Stimulated activated CD4-positive, alpha-beta T cell treated with anti-CD3 and anti-CD28 coated beads, Interleukin-4, amount 100 ng/mL, for 4 hours (primary cell): ENCODE data around the gene TCP11.
A peak's percentile ranks its signal among the peaks of the same experiment; 100 is the strongest.

Experiments used
- DNase-seq, 2 experiments: peaks; one replicate each; pipeline ENCODE4 v3.0.0-alpha.2; 2020

Gene TCP11

GRCh38 chr6:35141007-35141655 lies at the start of gene TCP11:
TSS of gene TCP11 (minus strand) at chr6:35141339. CDS start at chr6:35140870, 469 bp downstream.
- peak in 1 of 2 experiments; percentile 15 for DNase-seq

DNA sequence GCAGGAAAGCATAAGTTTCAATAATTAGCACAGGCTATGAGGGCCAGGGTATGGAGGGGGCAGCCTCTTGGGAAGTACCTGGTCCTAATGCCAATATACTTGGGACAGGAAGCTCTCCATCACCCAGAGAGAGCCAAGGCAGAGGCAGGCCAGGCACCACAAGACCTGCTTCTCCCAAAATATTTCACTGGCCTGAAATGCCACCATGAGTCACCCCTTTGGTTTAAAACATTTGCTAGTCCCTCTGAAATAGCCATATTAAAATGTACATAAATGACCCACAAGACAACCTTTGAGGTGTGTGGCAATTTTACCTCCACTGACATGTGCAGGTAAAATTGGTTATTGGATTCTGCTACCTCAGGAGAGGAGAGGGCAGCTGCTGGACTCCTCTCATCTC lies 49.2 kb upstream of the TCP11 start:
- DNase-seq = no peak

GRCh38 chr6:35188886-35189285 lies 47.7 kb upstream of the TCP11 start:
- no peak for DNase-seq

DNA sequence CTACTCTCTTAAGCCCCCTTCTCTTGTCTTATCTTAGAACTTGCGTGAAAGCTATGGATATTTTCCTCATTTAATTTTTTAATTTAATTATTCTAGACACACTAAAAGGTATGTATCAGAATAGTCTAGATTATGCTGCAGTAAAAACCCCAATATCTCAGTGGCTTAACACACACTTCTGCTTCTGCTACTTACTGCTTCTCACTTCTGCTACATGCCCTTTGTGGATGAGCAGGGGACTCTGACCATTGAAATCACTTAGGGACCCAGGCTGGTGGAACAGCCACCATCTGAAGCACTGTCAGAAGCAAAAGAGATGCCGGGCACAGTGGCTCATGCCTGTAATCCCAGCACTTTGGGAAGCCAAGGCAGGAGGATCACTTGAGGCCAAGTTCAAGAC lies 45.4 kb upstream of the TCP11 start:
- DNase-seq = no peak

DNA sequence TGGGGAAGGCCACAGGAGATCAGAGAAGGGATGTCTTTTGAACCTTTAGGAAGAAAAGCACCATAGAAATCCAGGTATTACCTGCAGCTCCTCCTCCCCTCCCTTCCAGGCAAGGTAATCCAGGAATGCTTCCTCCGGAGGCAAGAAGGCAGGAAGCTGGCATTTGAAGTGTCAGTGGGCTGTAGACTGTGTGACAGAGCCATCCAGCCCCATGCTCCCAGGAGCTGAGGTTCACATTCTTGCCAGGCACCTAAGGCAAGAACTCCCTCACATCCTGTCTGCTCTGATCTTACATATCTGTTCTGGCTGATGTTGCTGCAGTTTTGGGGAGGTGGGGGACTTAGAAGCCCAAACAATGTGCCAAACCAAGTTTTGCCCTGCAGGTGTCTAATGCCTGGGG lies 44.8 kb upstream of the TCP11 start:
- no peak for DNase-seq

GRCh38 chr6:35185302-35185681 lies 44.2 kb upstream of the TCP11 start:
- DNase-seq = no peak

DNA sequence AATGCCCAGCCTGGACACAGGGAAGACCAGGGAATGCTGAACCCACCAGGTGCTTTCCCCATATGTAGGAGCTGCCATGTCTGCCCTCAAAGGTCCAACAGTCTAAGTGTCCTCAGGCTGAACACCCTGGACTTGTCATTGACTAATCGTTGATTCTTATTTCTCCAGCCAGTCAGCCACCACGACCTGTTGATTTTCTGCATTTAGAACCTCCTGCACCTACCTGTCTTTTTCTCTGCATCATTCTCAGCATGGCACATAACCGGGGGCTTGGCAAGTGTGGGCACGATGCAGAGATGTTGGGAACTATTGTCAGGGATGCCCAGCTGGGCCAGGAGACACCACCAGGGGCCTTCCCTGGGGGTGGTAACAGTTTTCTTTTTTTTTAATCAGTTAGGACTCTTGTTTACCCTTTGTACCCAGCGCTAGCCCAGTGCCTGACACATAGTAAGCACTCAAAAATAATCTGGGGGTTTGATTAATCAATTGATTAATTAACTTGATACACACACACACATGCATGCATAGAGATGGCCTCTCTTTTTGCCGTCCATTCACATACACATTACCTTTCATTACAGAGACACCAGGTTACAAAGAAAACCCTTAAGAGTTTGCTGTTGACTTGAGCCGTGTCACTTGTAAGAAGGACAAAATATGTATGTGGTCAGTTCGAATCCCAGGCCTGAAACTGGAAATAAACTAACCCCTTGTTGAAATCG lies 43.6 kb upstream of the TCP11 start:
- no peak for DNase-seq

GRCh38 chr6:35183935-35184334 lies 42.8 kb upstream of the TCP11 start:
- DNase-seq = no peak

GRCh38 chr6:35183281-35183680 lies 42.1 kb upstream of the TCP11 start:
- DNase-seq = no peak

DNA sequence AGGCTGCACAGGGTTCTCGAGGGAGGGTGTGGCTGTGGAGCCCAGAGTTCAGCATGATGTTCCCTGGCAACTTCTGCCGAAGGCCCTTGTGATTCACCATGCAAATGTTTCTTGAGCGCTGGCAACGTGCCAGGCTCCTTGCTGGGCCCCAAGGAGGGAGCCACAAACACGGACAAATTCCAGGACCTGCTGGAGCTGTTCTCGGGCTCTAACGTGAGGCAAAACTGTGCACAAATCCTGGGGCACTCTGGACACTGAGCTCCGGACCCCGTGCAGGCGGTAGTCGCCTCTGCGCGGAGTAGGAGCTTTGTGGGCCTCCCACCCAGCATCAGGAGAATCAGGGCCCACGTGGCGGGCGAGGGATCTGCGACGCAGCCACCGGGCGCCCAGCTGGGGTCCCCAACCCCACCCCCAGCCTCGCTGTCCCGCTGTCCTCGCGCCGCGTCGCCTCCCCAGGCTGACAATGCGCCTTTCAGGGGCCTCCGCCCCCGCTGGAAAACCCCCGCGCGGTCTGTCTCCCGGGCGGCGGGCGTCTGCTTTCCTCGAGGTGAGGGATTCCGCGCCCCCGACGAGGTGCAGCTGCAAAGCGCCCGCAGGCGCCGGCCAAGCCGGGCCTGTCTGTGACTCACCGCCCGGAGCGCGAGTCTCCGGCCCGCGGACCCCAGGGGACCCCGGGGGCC lies 40.9 kb upstream of the TCP11 start:
- DNase-seq = no peak

DNA sequence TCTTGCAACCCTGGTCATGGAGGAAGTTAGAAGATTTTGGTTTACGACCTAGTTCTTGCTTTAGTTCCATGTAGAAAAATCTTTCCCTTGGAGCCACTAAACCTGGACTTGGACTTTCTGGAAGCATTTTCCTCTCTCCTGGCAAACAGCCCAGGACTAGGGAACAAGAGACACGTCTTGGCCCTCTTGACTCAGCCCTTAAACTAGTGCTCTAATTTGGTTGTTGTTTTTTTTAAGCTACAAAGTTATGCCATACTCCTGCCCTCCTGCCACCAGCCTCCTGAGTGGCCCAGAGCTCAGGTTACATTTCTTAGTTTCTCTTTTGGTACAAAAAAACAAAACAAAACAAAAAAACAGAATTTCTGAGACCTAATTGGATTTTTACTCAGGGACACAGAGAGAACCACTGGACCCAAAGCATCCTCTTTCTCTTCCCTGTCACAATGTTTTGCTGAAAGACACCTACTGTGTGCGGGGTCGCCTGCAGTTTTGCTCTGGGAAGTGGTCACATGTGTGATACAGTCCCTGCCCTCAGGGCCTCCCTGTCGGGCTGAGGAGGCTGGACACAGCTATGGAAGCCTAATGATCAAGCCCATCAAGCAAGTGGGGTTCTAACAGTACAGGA lies 40.3 kb upstream of the TCP11 start:
- DNase-seq = no peak

- DNase-seq = no peak
Measured at GRCh38 chr6:35179901-35180535, 38.9 kb upstream of the TCP11 start.

GRCh38 chr6:35178932-35179832 lies 38.0 kb upstream of the TCP11 start:
- no peak for DNase-seq

GRCh38 chr6:35178012-35178411 lies 36.9 kb upstream of the TCP11 start:
- DNase-seq = no peak

GRCh38 chr6:35177596-35177995 lies 36.5 kb upstream of the TCP11 start:
- no peak for DNase-seq

DNA sequence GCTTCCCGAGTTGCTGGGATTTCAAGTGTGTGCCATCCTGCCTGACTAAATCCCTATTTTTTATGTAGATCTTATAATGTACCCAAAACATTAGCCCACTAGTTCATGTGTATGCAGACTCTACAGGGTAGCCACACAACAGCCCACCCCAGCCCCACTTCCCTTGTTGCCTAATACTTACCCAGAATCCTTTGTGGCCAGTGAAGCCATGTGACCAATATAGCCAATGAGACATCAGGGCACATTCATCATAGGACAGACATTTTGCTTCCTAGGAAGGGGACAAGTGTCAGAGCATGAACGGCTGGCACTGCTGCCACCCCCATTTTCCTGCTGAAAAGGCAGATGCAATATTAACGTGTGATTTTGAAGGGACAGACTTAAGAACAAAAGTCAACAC lies 36.0 kb upstream of the TCP11 start:
- DNase-seq = no peak

GRCh38 chr6:35176301-35177024 lies 35.3 kb upstream of the TCP11 start:
- DNase-seq = no peak

DNA sequence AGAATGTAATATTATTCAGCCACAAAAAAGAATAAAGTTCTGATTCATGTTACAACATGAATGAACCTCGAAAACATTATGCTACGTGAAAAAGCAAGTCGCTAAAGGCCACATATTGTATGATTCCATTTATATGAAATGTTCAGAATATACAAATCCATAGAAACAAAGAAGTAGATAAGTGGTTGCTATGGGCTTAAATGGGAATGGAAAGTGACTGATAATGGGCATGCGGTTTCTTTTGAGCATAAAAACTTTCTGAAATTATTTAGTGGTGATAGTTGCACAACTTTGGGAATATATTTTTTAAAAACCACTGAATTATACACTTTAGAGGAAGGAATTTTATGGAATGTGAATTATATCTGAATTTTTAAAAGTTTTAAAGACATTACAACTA lies 33.4 kb upstream of the TCP11 start:
- no peak for DNase-seq

DNA sequence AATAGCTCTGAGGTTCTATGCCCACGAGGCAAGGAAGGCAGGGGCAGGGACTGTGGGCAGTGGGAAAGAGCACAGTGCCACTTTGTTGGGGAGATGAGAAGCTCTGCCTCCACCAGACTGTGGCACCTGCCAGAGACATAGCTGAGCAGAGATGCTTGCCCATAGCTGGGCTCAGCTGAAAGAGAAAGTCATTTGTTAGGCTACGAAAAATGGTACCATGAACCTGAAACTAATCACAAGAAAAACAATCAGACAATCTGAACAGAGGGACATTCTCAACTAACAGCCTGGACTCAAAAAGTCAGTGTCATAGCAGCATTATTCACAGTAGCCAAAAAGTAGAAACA lies 32.9 kb upstream of the TCP11 start:
- no peak for DNase-seq

GRCh38 chr6:35173427-35174087 lies 32.4 kb upstream of the TCP11 start:
- no peak for DNase-seq

- no peak for DNase-seq
Measured at GRCh38 chr6:35173044-35173426, 31.9 kb upstream of the TCP11 start.
